ENCODE data around the gene ATP1A4. TPM values are rescaled to one million over a fixed set of nuclear protein-coding genes. Genes with fewer than 3 reads are reported as not detected.

ATP1A4 gene
- total and polyA plus RNA-seq, 7 donors, result 0.03 to 2.0 (median 0.26) TPM

DNA sequence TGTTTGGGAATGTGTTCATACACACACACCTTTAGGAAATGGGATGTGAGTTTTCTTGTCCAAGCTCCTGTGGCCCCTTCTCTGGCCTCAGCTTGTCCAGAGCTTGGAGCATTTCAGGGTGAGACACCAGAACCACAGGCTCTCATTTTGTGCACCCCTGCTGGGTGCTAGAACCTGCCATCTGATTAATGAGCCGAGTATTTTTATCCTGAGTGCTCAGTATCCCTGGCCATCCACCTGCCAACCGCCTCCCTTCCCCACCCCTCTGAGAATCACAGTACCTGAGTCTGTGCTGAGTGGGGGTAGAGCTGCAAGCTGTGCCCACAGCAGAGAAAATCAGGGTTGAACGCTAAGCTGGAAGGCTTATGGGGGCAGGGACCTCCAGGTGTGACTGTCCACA lies 40.4 kb downstream of the ATP1A4 start:
- Histone ChIP-seq H3K36me3 (ENCODE audit: insufficient read depth in 1 of 2, low read depth in 1 of 2) (peaks cover 0 to 24% of the 10 kb centered on the region in 2 donors), H3K27ac (peak overlapping the region; percentile 88), H3K4me3 (peak overlapping the region; percentile 75), H3K27me3 (ENCODE audit: insufficient read depth in 3 of 3, low read length in 2 of 3) (no peaks in the 10 kb centered on the region), H3K4me1 (peaks cover 45% of the 10 kb centered on the region), H3K9me3 (no peaks in the 10 kb centered on the region)
- WGBS, 3 donors, result 23 to 41% (median 28%) methylated on average over 3 of the region's 3 CpGs
- intact Hi-C loops (cut with DNase I), result loop anchor here (2.0 to 5.0 kb wide), 4 partner anchors 27 to 99 kb away; partner anchors contain the start of gene ATP1A2 (in 1 of the 2)
- no peak for DNase-seq
- TF ChIP-seq, protein P1, sequence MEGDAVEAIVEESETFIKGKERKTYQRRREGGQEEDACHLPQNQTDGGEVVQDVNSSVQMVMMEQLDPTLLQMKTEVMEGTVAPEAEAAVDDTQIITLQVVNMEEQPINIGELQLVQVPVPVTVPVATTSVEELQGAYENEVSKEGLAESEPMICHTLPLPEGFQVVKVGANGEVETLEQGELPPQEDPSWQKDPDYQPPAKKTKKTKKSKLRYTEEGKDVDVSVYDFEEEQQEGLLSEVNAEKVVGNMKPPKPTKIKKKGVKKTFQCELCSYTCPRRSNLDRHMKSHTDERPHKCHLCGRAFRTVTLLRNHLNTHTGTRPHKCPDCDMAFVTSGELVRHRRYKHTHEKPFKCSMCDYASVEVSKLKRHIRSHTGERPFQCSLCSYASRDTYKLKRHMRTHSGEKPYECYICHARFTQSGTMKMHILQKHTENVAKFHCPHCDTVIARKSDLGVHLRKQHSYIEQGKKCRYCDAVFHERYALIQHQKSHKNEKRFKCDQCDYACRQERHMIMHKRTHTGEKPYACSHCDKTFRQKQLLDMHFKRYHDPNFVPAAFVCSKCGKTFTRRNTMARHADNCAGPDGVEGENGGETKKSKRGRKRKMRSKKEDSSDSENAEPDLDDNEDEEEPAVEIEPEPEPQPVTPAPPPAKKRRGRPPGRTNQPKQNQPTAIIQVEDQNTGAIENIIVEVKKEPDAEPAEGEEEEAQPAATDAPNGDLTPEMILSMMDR (IDR thresholded peaks at IDR 0.05), result no peak
- peak in 1 of 4 donors; percentile 27 for ATAC-seq

DNA sequence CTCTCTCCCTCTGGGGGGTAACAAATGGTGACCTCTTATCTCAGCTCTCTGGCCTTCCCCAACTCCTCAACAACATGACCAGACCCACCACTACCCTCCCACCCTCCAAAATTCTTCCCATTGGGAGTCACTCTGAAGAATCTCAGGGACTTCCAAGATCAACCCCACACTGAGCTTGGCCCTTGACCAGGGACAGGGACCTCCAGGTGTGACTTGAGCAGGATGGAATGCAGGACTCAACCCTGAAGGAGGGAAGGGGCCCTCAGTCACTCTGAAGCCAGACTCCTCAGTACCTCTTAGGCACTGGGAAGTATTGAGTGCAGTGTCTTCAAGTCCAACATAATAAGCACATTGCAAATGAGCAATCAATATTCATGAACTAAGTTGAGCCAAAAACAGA lies 40.8 kb downstream of the ATP1A4 start:
- ATAC-seq (no peak), DNase-seq (no peak)
- Histone ChIP-seq H3K36me3 (ENCODE audit: insufficient read depth in 1 of 2, low read depth in 1 of 2) (peaks cover 0 to 29% of the 10 kb centered on the region in 2 donors), H3K4me3 (peak overlapping the region; percentile 75), H3K27me3 (ENCODE audit: insufficient read depth in 3 of 3, low read length in 2 of 3) (no peaks in the 10 kb centered on the region), H3K9me3 (no peaks in the 10 kb centered on the region), H3K27ac (peak overlapping the region; percentile 88), H3K4me1 (peaks cover 47% of the 10 kb centered on the region)
- intact Hi-C loops (cut with DNase I), result loop anchor here (2.0 to 5.0 kb wide), 4 partner anchors 27 to 99 kb away; partner anchors contain the start of gene ATP1A2 (in 1 of the 2)
- TF ChIP-seq, protein P1 (IDR thresholded peaks at IDR 0.05), result no peak

DNA sequence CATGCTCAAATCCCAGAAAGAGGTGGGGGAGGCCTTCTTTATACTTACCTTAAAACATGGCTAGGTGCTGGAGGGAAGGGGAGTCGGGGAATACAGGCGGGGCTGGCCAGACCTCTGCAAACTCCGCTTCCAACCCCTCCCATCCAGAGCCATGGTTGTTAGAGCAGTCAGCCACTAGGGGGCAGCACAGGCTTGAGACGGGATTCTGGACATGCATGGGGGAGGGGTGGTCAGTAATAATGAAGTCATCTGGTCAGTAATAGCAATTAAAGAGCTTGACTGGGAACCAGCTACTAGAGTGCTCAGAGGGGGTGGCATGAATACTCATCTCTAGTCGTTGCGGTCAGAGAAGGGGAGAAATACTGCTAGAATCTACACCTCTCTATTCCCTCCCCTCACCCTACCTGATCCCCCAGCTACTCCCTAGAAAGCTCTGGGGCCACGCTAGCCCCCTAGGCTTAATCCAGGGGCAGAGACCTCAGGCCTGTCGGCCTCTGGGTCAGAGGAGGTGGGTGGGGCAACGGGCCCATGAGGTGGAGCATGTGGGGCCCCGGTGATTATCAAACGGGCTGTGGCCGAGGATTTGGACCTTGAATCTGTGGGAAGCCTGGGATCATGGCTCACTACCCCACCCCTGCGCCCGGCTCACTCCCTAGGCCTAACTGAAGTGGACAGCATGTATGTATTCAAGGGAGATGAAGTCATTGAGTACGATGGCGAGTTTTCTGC lies 41.9 kb downstream of the ATP1A4 start:
- no peaks in the 10 kb centered on the region for H3K9me3 ChIP-seq
- intact Hi-C loops (cut with DNase I), result loop anchor here (1.0 to 5.0 kb wide), 5 partner anchors 26 to 98 kb away; partner anchors contain the start of gene ATP1A2 (in 1 of the 2)
- 6 to 16% (median 10%) methylated on average over 16 of the region's 16 CpGs for WGBS, 3 donors
- peak overlapping the region; percentile 88 for H3K27ac ChIP-seq
- H3K27me3 ChIP-seq (ENCODE audit: insufficient read depth in 3 of 3, low read length in 2 of 3), result no peaks in the 10 kb centered on the region
- H3K4me3 ChIP-seq, result peak overlapping the region; percentile 75
- H3K4me1 ChIP-seq, result peaks cover 41% of the 10 kb centered on the region
- peak; percentile 86 to 94 for DNase-seq
- H3K36me3 ChIP-seq (ENCODE audit: insufficient read depth in 1 of 2, low read depth in 1 of 2), result peaks cover 0 to 39% of the 10 kb centered on the region in 2 donors
- TF ChIP-seq, protein P1 (IDR thresholded peaks at IDR 0.05), result peak; percentile 97
- peak; percentile 74 to 85 (median 81) for ATAC-seq

DNA sequence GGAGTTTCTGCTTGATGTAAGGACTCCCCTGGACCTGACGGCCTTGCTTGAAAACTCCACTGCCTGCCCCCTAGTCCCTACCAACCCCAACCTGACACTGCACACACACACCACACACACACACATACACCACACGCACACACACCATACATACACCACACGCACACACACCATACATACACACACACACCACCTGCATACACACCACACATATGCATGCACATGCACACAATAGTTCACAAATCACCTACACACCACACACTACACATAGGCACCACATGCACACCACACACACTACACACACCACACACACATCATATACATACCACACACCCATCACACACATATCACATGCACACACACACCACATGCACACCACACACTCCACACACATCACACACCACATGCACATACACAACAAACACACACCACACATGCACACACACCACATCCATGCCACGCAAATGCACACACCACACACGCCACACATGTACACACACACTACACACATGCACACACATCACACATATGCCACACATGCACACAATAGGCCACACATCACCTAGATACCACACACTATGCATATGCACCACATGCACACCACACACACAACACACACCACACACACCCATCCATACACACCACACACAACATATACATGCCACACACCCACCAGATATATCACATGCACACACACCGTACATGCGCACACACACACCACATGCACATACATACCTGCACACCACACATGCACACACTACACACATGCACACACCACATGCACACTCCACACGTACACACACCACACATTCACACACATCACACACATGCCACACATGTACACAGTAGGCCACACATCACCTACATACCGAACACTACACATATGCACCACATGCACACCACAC lies 42.7 kb downstream of the ATP1A4 start:
- DNase-seq (no peak), ATAC-seq (no peak)
- WGBS, 3 donors, result 69 to 90% (median 74%) methylated on average over 9 of the region's 9 CpGs
- Histone ChIP-seq H3K27me3 (ENCODE audit: insufficient read depth in 3 of 3, low read length in 2 of 3) (no peaks in the 10 kb centered on the region), H3K9me3 (no peaks in the 10 kb centered on the region), H3K27ac (peak overlapping the region; percentile 88), H3K4me1 (peaks cover 33% of the 10 kb centered on the region), H3K36me3 (ENCODE audit: insufficient read depth in 1 of 2, low read depth in 1 of 2) (peaks cover 0 to 48% of the 10 kb centered on the region in 2 donors), H3K4me3 (peak overlapping the region; percentile 75)
- TF ChIP-seq, protein P1 (IDR thresholded peaks at IDR 0.05), result no peak
- intact Hi-C loops (cut with DNase I), result loop anchor here (1.0 to 5.0 kb wide), 5 partner anchors 25 to 97 kb away; partner anchors contain the start of gene ATP1A2 (in 1 of the 2)

All from psoas muscle (tissue), 8 donors.